Activated CD8-positive, alpha-beta T cell treated with anti-CD3 and anti-CD28 coated beads for 36 hours (primary cell): Measurements from ENCODE around the gene KIF21A. TPM values are rescaled to one million over a fixed set of nuclear protein-coding genes. Genes with fewer than 3 reads are reported as not detected.

Source experiments
- ATAC-seq: fragments of 200-7000 bp; cut with Tn5 transposase; one replicate; pipeline ENCODE4 v1.10.0; 2021; ENCODE audit warnings: mild to moderate bottlenecking, moderate library complexity
- CTCF ChIA-PET: fragments of 350-600 bp; sonication (Branson Sonifier 250); formaldehyde crosslinking; loops from one replicate; lab custom pipeline; 2021; ENCODE audit warnings: antibody characterized with exemption; lab: Charles Lee
- POLR2A ChIA-PET: fragments of 350-600 bp; sonication (Branson Sonifier 250); formaldehyde crosslinking; loops from one replicate; lab custom pipeline; 2021; ENCODE audit warnings: antibody characterized with exemption; lab: Charles Lee
- DNase-seq: peaks from one replicate; pipeline ENCODE4 v3.0.0-alpha.2; 2020
- H3K27ac Mint-ChIP-seq: one replicate; pipeline ENCODE4 v1.8.0; 2021; ENCODE audit warnings: mild to moderate bottlenecking, mixed read lengths
- H3K27me3 Mint-ChIP-seq: one replicate; pipeline ENCODE4 v1.8.0; 2021; ENCODE audit warnings: mixed read lengths
- H3K36me3 Mint-ChIP-seq: one replicate; pipeline ENCODE4 v1.8.0; 2021; ENCODE audit warnings: low read depth, mixed read lengths
- H3K4me1 Mint-ChIP-seq: one replicate; pipeline ENCODE4 v1.8.0; 2021; ENCODE audit warnings: low read depth, mixed read lengths
- H3K4me3 Mint-ChIP-seq: one replicate; pipeline ENCODE4 v1.8.0; 2021; ENCODE audit warnings: mild to moderate bottlenecking, moderate library complexity, mixed read lengths
- H3K9me3 Mint-ChIP-seq: one replicate; pipeline ENCODE4 v1.8.0; 2021; ENCODE audit warnings: mixed read lengths
- intact Hi-C: fragments of 100-400 bp; cut with micrococcal nuclease; formaldehyde crosslinking; loops from one replicate; pipeline ENCODE4 v1.10.0; 2022
- total RNA-seq, 2 experiments: library from RNA; stranded (reverse); gene quantifications; one replicate each; pipeline ENCODE4 v1.2.3, GENCODE V29; 2021
- TF ChIP-seq, protein P1 (sequence below): fragments of 200-600 bp; IDR thresholded peaks from one replicate; pipeline ENCODE4 v1.8.0; 2022; ENCODE audit warnings: antibody characterized with exemption, mild to moderate bottlenecking

KIF21A gene
- total RNA-seq, 2 experiments from 2014 or later = 18.0 to 20.0 TPM

DNA sequence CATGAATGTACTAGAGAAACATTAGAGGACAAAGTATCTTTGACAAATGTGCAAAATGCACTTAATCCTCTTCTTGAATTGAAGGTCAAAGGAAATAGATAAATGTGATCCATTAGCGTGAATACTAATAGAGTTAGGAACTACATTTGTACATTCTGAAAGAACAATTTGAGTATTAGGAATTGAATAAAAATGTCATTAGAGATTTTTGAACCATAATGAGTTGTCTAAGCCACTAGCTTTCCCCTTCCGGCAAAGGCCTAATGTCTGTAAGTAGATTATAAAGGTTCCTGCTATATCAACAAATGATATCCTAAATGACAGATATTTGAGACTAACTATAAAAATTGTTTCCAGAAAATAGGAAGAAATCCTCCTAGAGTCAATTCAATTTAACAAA lies 59.8 kb downstream of the KIF21A start:
- DNase-seq (no peak), ATAC-seq (no peak)
- intact Hi-C loops = no loop called here
- TF ChIP-seq, protein P1, sequence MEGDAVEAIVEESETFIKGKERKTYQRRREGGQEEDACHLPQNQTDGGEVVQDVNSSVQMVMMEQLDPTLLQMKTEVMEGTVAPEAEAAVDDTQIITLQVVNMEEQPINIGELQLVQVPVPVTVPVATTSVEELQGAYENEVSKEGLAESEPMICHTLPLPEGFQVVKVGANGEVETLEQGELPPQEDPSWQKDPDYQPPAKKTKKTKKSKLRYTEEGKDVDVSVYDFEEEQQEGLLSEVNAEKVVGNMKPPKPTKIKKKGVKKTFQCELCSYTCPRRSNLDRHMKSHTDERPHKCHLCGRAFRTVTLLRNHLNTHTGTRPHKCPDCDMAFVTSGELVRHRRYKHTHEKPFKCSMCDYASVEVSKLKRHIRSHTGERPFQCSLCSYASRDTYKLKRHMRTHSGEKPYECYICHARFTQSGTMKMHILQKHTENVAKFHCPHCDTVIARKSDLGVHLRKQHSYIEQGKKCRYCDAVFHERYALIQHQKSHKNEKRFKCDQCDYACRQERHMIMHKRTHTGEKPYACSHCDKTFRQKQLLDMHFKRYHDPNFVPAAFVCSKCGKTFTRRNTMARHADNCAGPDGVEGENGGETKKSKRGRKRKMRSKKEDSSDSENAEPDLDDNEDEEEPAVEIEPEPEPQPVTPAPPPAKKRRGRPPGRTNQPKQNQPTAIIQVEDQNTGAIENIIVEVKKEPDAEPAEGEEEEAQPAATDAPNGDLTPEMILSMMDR = no peak
- Mint-ChIP-seq H3K4me1 (no peaks in the 10 kb centered on the region), H3K4me3 (no peak overlapping the region), H3K9me3 (no peaks in the 10 kb centered on the region), H3K27me3 (no peaks in the 10 kb centered on the region), H3K27ac (no peak overlapping the region), H3K36me3 (no peaks in the 10 kb centered on the region)
- CTCF ChIA-PET = no interaction called here
- POLR2A ChIA-PET = no interaction called here

- ChIA-PET POLR2A (no interaction called here), CTCF (no interaction called here)
- H3K9me3 Mint-ChIP-seq = no peaks in the 10 kb centered on the region
- intact Hi-C loops = no loop called here
- TF ChIP-seq, protein P1 = no peak
- DNase-seq (no peak), ATAC-seq (no peak)
- no peaks in the 10 kb centered on the region for H3K27me3 Mint-ChIP-seq
- H3K27ac Mint-ChIP-seq = no peak overlapping the region
- peaks cover 8% of the 10 kb centered on the region for H3K4me1 Mint-ChIP-seq
- H3K4me3 Mint-ChIP-seq = no peak overlapping the region
- H3K36me3 Mint-ChIP-seq = no peaks in the 10 kb centered on the region
Measured at GRCh38 chr12:39380090-39380489, 62.8 kb downstream of the KIF21A start.

DNA sequence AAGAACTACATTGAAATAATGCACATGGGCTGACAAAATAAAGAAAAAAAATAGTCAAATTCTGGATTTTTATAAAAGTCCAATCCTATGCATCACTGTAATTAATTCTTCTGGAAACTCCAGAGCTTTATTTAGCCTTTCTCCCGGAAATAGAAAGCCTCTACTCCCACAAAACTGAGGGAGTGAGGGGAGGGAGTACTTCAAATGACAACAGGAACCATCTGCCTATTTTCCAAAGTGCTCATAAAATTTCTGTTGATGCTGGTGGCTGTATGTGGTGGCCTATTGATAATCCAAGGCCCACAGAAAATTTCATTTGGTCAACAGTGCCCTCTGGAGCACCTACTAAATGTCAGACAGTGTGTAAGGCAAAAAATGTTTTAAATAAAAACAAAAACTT lies 64.6 kb downstream of the KIF21A start:
- DNase-seq (no peak), ATAC-seq (no peak)
- no peak overlapping the region for H3K27ac Mint-ChIP-seq
- H3K36me3 Mint-ChIP-seq = no peaks in the 10 kb centered on the region
- TF ChIP-seq, protein P1 = no peak
- no peak overlapping the region for H3K4me3 Mint-ChIP-seq
- no peaks in the 10 kb centered on the region for H3K9me3 Mint-ChIP-seq
- POLR2A ChIA-PET = no interaction called here
- peaks cover 10% of the 10 kb centered on the region for H3K4me1 Mint-ChIP-seq
- CTCF ChIA-PET = interaction anchor here (1.0 kb wide), 1 partner anchor 14 kb away, joined by 3 read pairs; no protein-coding TSS in a partner anchor
- intact Hi-C loops = no loop called here
- H3K27me3 Mint-ChIP-seq = no peaks in the 10 kb centered on the region

GRCh38 chr12:39375206-39375808 lies 67.6 kb downstream of the KIF21A start:
- peaks cover 3% of the 10 kb centered on the region for H3K36me3 Mint-ChIP-seq
- H3K4me3 Mint-ChIP-seq = no peak overlapping the region
- TF ChIP-seq, protein P1 = no peak
- no peak overlapping the region for H3K27ac Mint-ChIP-seq
- POLR2A ChIA-PET = no interaction called here
- DNase-seq (peak; percentile 5), ATAC-seq (no peak)
- no peaks in the 10 kb centered on the region for H3K9me3 Mint-ChIP-seq
- H3K27me3 Mint-ChIP-seq = no peaks in the 10 kb centered on the region
- CTCF ChIA-PET = interaction anchor here (0.8 to 1.7 kb wide), 8 partner anchors 11 to 65 kb away, joined by 3 to 5 read pairs (median 4); no protein-coding TSS in a partner anchor
- peaks cover 26% of the 10 kb centered on the region for H3K4me1 Mint-ChIP-seq
- intact Hi-C loops = no loop called here

- H3K4me3 Mint-ChIP-seq = peak overlapping the region; percentile 2
- peak; percentile 40 for DNase-seq
- TF ChIP-seq, protein P1 = no peak
- no peaks in the 10 kb centered on the region for H3K27me3 Mint-ChIP-seq
- peak overlapping the region; percentile 52 for H3K27ac Mint-ChIP-seq
- intact Hi-C loops = no loop called here
- POLR2A ChIA-PET = no interaction called here
- peaks cover 8% of the 10 kb centered on the region for H3K36me3 Mint-ChIP-seq
- peak; percentile 93 for ATAC-seq
- no peaks in the 10 kb centered on the region for H3K9me3 Mint-ChIP-seq
- CTCF ChIA-PET = interaction anchor here (0.9 kb wide), 1 partner anchor 55 kb away, joined by 3 read pairs; no protein-coding TSS in a partner anchor
- H3K4me1 Mint-ChIP-seq = peaks cover 31% of the 10 kb centered on the region
Measured at GRCh38 chr12:39372929-39373328, 70.0 kb downstream of the KIF21A start.
